ENCODE data around the gene RC3H1. TPM values are rescaled to one million over a fixed set of nuclear protein-coding genes. Genes with fewer than 3 reads are reported as not detected.

Gene RC3H1
- total RNA-seq, 2 experiments from 2014 or later = 38.0 to 40.4 TPM

DNA sequence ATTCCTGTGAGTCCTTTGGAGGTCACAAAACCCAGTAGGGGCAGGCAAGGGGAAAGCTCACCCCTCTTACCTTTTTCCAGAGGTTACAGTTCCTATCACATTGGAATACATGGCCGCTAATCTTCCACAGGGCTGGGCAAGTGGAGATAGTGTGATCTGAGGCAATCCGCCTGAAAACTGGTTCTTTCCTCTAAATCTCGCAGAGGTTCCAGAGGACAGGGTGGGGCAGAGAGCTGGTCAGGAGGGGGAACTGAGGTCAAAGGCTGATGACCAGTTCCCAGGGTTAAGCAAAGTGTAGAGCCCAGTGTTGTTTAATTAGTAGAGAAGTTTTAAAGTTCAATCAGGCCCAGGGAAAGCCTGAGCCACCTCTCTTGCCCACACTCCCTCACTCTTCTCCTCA lies 105.0 kb downstream of the RC3H1 start, which contains the start of gene SERPINC1:
Gene SERPINC1, minus strand, starts transcription at position 179 of the 400 bp plus-strand sequence. Its CDS starts 68 bp downstream, at position 111.
- TF ChIP-seq, protein P1, sequence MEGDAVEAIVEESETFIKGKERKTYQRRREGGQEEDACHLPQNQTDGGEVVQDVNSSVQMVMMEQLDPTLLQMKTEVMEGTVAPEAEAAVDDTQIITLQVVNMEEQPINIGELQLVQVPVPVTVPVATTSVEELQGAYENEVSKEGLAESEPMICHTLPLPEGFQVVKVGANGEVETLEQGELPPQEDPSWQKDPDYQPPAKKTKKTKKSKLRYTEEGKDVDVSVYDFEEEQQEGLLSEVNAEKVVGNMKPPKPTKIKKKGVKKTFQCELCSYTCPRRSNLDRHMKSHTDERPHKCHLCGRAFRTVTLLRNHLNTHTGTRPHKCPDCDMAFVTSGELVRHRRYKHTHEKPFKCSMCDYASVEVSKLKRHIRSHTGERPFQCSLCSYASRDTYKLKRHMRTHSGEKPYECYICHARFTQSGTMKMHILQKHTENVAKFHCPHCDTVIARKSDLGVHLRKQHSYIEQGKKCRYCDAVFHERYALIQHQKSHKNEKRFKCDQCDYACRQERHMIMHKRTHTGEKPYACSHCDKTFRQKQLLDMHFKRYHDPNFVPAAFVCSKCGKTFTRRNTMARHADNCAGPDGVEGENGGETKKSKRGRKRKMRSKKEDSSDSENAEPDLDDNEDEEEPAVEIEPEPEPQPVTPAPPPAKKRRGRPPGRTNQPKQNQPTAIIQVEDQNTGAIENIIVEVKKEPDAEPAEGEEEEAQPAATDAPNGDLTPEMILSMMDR (IDR thresholded peaks at IDR 0.05) = no peak
- no peaks in the 10 kb centered on the region for H3K36me3 Mint-ChIP-seq (ENCODE audit: low read depth)
- H3K27me3 ChIP-seq (ENCODE audit: control insufficient read depth in 1 of 2, insufficient read depth in 2 of 2, low read length in 2 of 2) = no peaks in the 10 kb centered on the region
- ChIA-PET POLR2A (no interaction called here), CTCF (no interaction called here)
- no peaks in the 10 kb centered on the region for H3K4me1 ChIP-seq (ENCODE audit: insufficient read depth, low read length)
- H3K36me3 ChIP-seq (ENCODE audit: insufficient read depth, low read length) = no peaks in the 10 kb centered on the region
- DNase-seq = no peak
- intact Hi-C loops (cut with DNase I, micrococcal nuclease) = no loop called here
- no peak for ATAC-seq (ENCODE audit: poor library complexity)
- no peaks in the 10 kb centered on the region for H3K9me3 ChIP-seq (ENCODE audit: control insufficient read depth in 1 of 2, insufficient read depth in 1 of 2, low read length in 2 of 2)
- H3K4me3 ChIP-seq (ENCODE audit: low read length) = no peak within 1 kb of the TSS
- H3K9me3 Mint-ChIP-seq = no peaks in the 10 kb centered on the region
- H3K4me3 Mint-ChIP-seq = no peak within 1 kb of the TSS
- no peak within 1 kb of the TSS for H3K27ac ChIP-seq (ENCODE audit: low read depth in 1 of 2, low read length in 2 of 2)
- no peaks in the 10 kb centered on the region for H3K27me3 Mint-ChIP-seq
- H3K4me1 Mint-ChIP-seq (ENCODE audit: low read depth) = no peaks in the 10 kb centered on the region
- H3K27ac Mint-ChIP-seq = no peak within 1 kb of the TSS

DNA sequence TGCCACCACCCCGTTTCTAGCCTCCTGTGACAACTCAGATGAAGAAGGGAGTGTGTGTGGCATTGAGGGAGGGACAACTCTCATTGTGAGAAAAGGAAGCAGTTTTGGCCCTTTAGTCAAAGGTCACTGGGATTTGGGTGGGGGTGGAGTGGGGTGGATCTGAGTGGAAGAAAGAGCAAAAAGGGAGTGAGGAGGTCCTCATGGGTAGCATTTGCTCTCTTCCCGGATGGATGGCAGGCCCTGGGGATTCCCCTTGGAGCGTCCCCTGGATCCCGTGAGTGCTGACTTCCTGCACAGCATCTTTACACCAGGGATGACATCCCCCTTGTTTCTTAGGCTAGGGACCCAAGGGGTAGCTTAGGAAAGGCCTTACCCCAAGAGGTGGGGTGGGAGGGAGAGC lies 105.5 kb downstream of the RC3H1 start:
- ChIA-PET CTCF (no interaction called here), POLR2A (no interaction called here)
- Histone ChIP-seq H3K4me1 (ENCODE audit: insufficient read depth, low read length) (no peaks in the 10 kb centered on the region), H3K9me3 (ENCODE audit: control insufficient read depth in 1 of 2, insufficient read depth in 1 of 2, low read length in 2 of 2) (no peaks in the 10 kb centered on the region), H3K27me3 (ENCODE audit: control insufficient read depth in 1 of 2, insufficient read depth in 2 of 2, low read length in 2 of 2) (no peaks in the 10 kb centered on the region), H3K27ac (ENCODE audit: low read depth in 1 of 2, low read length in 2 of 2) (no peak overlapping the region), H3K4me3 (ENCODE audit: low read length) (no peak overlapping the region), H3K36me3 (ENCODE audit: insufficient read depth, low read length) (no peaks in the 10 kb centered on the region)
- DNase-seq (no peak), ATAC-seq (ENCODE audit: poor library complexity) (no peak)
- no peaks in the 10 kb centered on the region for H3K36me3 Mint-ChIP-seq (ENCODE audit: low read depth)
- TF ChIP-seq, protein P1 (IDR thresholded peaks at IDR 0.05) = no peak
- H3K4me1 Mint-ChIP-seq (ENCODE audit: low read depth) = no peaks in the 10 kb centered on the region
- H3K27ac Mint-ChIP-seq = no peak overlapping the region
- intact Hi-C loops (cut with DNase I, micrococcal nuclease) = no loop called here
- no peak overlapping the region for H3K4me3 Mint-ChIP-seq
- H3K27me3 Mint-ChIP-seq = no peaks in the 10 kb centered on the region
- no peaks in the 10 kb centered on the region for H3K9me3 Mint-ChIP-seq

DNA sequence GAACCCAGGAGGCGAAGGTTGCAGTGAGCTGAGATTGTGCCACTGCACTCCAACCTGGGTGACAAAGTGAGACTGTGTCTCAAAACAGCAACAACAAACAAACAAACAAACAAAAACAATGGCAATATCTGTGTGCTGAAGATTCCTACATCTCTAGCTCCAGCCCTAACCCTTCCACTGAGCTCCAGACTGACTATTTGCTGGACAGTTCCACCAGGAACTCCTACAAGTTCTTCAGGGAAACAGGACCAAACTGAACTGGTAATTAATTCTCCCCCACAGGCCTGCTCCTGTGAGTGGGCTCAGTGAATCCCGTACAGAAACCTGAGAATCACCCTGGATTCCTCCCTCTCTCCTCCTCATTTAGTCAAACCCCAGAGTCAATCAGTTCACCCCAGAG lies 106.6 kb downstream of the RC3H1 start:
- intact Hi-C loops (cut with DNase I, micrococcal nuclease) = no loop called here
- TF ChIP-seq, protein P1 (IDR thresholded peaks at IDR 0.05) = no peak
- H3K27ac ChIP-seq (ENCODE audit: low read depth in 1 of 2, low read length in 2 of 2) = no peak overlapping the region
- ATAC-seq (ENCODE audit: poor library complexity) (no peak), DNase-seq (no peak)
- H3K4me3 Mint-ChIP-seq = no peak overlapping the region
- H3K36me3 ChIP-seq (ENCODE audit: insufficient read depth, low read length) = no peaks in the 10 kb centered on the region
- H3K4me1 Mint-ChIP-seq (ENCODE audit: low read depth) = no peaks in the 10 kb centered on the region
- H3K36me3 Mint-ChIP-seq (ENCODE audit: low read depth) = no peaks in the 10 kb centered on the region
- ChIA-PET POLR2A (no interaction called here), CTCF (no interaction called here)
- H3K27ac Mint-ChIP-seq = no peak overlapping the region
- no peak overlapping the region for H3K4me3 ChIP-seq (ENCODE audit: low read length)
- H3K9me3 Mint-ChIP-seq = no peaks in the 10 kb centered on the region
- H3K27me3 Mint-ChIP-seq = no peaks in the 10 kb centered on the region
- no peaks in the 10 kb centered on the region for H3K27me3 ChIP-seq (ENCODE audit: control insufficient read depth in 1 of 2, insufficient read depth in 2 of 2, low read length in 2 of 2)
- no peaks in the 10 kb centered on the region for H3K9me3 ChIP-seq (ENCODE audit: control insufficient read depth in 1 of 2, insufficient read depth in 1 of 2, low read length in 2 of 2)
- H3K4me1 ChIP-seq (ENCODE audit: insufficient read depth, low read length) = no peaks in the 10 kb centered on the region
